C4-2B (cell line): ENCODE data around the gene ACSL4.

ENCODE experiments used
- H3K27ac ChIP-seq: fragments of 450-650 bp; 2 replicates; pipeline ENCODE4 v1.5.1; 2017
- ZFX ChIP-seq: fragments of 450-650 bp; IDR thresholded peaks from 2 replicates; pipeline ENCODE4 v1.6.1; 2017
- TF ChIP-seq, protein P1 (sequence below): fragments of 450-650 bp; conservative IDR thresholded peaks from 2 replicates; pipeline ENCODE4 v1.5.1; 2017; ENCODE audit warnings: mild to moderate bottlenecking

ACSL4 gene

DNA sequence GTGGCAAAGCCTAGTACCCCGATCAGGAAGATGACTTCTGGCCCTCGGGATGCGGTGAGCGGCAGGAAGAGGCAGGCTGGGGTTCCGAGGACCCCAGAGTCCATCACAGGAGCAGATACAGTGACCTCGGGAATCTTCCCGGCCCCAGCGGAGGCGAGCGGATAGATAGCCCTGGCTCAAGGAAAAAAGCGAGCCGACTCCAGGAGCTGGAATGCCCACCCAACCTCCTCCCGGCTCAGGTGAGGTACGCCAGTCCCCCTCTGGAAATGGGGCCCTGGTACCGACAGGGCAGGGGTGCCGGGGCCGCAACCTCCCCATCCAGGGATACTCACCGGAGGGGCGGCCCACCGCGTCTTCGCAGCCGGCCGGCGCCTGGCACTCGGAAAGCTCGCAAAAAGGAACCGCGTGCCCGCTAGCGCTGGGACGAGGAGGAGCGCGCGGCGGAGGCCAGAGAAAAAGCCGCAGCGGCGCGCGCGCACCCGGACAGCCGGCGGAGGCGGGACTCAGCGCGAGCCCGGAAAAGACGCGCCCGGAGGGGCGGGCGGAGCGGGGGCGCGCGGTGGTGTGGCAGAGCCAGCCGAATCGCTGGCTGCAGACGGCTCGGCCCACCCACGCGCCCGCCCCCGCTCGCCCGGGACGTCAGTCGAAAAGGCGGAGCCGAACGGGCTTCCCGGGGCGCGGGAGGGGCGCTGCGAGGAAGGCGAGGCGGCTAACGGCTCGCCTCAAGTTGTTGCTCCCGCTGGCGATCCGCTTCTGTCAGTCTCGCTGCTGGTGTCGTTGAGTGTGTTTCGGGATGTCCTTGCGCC lies at the start of gene ACSL4:
Gene ACSL4 (minus strand): TSS at position 451 of the 806 bp plus-strand sequence. CDS start 49,894 bp downstream, outside the sequence.
- peak within 1 kb of the TSS; percentile 13; the same call in 1 of the 2 replicates for H3K27ac ChIP-seq
- no peak for TF ChIP-seq ZFX
- TF ChIP-seq, protein P1, sequence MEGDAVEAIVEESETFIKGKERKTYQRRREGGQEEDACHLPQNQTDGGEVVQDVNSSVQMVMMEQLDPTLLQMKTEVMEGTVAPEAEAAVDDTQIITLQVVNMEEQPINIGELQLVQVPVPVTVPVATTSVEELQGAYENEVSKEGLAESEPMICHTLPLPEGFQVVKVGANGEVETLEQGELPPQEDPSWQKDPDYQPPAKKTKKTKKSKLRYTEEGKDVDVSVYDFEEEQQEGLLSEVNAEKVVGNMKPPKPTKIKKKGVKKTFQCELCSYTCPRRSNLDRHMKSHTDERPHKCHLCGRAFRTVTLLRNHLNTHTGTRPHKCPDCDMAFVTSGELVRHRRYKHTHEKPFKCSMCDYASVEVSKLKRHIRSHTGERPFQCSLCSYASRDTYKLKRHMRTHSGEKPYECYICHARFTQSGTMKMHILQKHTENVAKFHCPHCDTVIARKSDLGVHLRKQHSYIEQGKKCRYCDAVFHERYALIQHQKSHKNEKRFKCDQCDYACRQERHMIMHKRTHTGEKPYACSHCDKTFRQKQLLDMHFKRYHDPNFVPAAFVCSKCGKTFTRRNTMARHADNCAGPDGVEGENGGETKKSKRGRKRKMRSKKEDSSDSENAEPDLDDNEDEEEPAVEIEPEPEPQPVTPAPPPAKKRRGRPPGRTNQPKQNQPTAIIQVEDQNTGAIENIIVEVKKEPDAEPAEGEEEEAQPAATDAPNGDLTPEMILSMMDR, result no peak

DNA sequence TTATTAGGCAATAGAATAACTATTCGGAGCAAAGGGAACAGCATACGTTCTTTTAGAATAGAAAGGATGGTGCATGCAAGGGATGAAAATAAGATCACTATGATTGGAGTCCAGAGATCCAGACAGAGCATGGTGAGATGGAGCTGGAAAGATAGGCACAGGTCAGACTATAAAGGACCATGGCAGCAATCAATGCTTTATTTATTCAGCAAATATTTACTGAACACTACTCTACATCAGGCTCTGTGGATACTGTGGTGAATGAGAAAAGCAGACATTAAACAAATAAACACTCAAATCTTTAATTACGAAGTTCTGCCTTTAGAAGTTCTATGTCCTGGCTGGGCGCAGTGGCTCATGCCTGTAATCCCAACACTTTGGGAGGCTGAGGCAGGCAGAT lies 44.7 kb upstream of the ACSL4 start:
- TF ChIP-seq ZFX, result no peak
- TF ChIP-seq, protein P1, result no peak
- H3K27ac ChIP-seq, result no peak overlapping the region

DNA sequence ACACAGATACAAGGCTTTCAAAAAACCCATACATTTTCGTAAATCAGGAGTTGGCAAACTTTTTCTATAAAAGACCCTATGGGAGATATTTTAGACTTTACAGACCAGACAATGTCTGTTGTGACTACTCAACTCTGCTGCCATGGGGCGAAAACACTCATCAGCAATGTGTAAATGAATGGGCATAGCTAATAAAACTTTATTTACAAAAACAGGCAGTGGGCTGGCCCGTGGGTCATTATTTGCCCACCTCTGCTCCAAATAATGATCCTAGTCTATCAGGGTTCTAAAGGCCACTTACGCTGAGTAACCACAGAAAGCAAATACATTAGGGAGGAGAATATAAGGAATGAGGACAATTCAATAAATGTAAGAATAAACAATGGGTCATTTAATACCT lies 43.9 kb upstream of the ACSL4 start:
- TF ChIP-seq ZFX, result no peak
- TF ChIP-seq, protein P1, result no peak
- H3K27ac ChIP-seq, result no peak overlapping the region

- TF ChIP-seq, protein P1, result no peak
- no peak for TF ChIP-seq ZFX
- no peak overlapping the region for H3K27ac ChIP-seq
Observed at GRCh38 chrX:109776432-109776831, 43.4 kb upstream of the ACSL4 start.

DNA sequence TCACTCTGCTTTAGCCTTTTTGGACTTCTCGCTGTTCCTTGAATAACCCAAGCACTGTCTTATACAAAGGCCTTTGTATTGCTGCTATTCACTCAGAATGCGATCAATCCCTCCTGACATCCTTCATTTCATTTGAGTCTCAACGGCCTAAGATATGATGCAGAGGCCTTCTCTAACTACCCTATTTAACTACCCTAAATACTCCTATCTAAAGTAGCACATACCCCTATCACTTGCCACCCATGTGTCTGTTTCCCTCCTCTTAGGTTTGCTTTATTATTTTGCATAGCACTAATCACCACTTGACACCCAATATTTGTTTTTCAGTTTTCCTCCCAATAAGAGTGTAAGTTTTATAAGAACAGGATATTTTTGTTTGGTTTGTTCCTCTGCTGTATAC lies 42.3 kb upstream of the ACSL4 start:
- no peak overlapping the region for H3K27ac ChIP-seq
- TF ChIP-seq, protein P1, result no peak
- no peak for TF ChIP-seq ZFX

DNA sequence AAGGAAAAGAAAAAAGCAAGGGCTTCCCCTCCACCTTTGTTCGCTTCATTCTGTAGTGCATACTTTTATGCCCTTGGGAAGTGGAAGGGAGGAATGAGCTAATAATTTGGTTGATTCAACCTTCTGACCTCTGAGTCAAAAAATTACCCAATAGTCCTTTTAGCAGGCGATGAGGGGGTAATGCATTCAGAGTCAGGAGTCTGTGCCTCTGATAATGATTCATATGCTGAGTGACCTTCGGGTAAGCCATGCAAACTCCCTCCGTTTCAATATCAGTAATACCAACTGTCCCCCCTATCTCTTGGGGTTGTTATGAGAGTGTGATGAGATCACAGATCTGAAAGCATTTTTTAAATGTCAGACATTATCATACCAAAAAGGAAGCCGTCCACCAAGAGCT lies 41.6 kb upstream of the ACSL4 start:
- TF ChIP-seq, protein P1, result no peak
- TF ChIP-seq ZFX, result no peak
- H3K27ac ChIP-seq, result no peak overlapping the region

GRCh38 chrX:109774136-109774535 lies 41.1 kb upstream of the ACSL4 start:
- H3K27ac ChIP-seq, result no peak overlapping the region
- TF ChIP-seq ZFX, result no peak
- TF ChIP-seq, protein P1, result no peak
